ENCODE data around the gene TM2D3.

TM2D3 gene

DNA sequence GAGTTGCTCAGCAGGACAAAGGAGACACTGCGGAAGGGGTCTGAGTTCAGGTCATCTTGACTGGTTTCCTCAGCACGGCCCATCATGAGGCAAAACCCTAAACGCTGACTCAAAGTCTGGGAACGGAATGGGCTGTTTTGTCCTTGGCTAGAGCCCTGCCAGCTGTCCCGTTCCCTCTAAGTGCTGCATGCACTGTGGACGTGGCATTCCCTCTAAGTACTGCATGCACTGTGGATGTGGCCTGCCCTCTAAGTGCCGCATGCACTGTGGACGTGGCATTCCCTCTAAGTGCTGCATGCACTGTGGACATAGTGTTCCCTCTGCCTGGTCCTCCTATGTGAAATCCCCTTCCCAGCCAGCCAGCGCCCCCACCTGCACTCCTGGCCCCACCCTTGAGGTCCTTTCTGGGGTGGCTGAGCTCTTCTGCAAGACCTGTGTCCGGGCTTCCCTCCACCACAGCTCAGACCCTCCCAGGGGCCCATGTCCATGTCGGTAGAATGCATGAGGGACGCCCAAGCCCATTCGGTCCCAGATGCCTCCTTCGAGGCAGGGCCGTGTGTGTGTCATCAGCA is 36.7 kb downstream of the TM2D3 start:
- H3K27ac ChIP-seq = peak overlapping the region; percentile 68

DNA sequence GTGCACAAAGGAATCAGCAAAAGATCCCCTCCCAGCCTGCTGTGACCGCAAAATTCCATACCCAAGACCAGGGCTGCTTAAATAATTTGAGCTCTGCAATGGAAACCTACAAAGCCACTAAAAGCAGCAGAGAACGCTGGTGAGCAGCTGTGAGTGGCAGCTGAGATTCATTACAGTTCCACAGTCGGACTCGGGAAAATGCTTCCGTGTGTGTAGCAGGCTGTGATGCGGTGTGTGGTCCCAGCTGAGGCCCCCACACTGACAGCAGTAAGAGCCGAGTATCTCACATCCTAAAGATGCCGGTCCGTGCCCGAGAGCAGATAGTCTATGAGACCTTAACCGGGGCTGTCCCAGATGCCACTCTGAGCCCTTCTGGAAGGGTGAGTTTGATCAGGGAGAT is 37.4 kb downstream of the TM2D3 start:
- TF ChIP-seq, protein P1, sequence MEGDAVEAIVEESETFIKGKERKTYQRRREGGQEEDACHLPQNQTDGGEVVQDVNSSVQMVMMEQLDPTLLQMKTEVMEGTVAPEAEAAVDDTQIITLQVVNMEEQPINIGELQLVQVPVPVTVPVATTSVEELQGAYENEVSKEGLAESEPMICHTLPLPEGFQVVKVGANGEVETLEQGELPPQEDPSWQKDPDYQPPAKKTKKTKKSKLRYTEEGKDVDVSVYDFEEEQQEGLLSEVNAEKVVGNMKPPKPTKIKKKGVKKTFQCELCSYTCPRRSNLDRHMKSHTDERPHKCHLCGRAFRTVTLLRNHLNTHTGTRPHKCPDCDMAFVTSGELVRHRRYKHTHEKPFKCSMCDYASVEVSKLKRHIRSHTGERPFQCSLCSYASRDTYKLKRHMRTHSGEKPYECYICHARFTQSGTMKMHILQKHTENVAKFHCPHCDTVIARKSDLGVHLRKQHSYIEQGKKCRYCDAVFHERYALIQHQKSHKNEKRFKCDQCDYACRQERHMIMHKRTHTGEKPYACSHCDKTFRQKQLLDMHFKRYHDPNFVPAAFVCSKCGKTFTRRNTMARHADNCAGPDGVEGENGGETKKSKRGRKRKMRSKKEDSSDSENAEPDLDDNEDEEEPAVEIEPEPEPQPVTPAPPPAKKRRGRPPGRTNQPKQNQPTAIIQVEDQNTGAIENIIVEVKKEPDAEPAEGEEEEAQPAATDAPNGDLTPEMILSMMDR (conservative IDR thresholded peaks at IDR 0.05) = no peak
- H3K27ac ChIP-seq = peak overlapping the region; percentile 68; the same call in 1 of the 2 replicates

More for the DNA sequence above, 36.7 kb downstream of the TM2D3 start:
- TF ChIP-seq, protein P1 (conservative IDR thresholded peaks at IDR 0.05) = no peak

DNA sequence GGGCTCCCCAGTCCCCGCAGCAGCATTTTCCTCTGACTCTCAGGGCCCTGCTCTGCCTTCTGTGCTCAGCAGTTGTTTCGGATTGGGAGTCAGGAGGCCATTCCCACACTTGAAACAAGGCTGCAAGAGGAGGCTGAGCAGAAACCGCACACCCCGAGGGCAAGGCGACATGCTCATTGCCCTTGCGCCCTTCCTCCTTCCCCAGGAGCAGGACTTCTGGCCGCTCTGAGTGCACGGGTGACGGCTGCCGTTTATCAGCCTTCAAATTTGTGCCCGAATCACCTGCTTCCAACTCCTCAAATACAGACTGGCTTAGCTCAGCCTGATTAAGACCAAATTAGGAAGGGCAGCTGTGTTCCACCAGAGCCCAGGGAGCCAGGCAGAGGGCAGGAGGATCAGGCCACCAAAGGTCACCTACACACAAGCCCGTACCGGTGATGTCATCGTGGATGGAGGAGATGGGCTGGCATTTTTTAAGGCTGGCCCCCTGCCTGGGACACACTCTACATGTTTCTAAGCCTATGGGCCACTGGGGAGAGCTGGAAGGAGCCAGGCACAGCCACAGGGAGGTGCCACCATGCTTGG is 38.1 kb downstream of the TM2D3 start:
- TF ChIP-seq, protein P1 (conservative IDR thresholded peaks at IDR 0.05) = no peak
- H3K27ac ChIP-seq = peak overlapping the region; percentile 58

DNA sequence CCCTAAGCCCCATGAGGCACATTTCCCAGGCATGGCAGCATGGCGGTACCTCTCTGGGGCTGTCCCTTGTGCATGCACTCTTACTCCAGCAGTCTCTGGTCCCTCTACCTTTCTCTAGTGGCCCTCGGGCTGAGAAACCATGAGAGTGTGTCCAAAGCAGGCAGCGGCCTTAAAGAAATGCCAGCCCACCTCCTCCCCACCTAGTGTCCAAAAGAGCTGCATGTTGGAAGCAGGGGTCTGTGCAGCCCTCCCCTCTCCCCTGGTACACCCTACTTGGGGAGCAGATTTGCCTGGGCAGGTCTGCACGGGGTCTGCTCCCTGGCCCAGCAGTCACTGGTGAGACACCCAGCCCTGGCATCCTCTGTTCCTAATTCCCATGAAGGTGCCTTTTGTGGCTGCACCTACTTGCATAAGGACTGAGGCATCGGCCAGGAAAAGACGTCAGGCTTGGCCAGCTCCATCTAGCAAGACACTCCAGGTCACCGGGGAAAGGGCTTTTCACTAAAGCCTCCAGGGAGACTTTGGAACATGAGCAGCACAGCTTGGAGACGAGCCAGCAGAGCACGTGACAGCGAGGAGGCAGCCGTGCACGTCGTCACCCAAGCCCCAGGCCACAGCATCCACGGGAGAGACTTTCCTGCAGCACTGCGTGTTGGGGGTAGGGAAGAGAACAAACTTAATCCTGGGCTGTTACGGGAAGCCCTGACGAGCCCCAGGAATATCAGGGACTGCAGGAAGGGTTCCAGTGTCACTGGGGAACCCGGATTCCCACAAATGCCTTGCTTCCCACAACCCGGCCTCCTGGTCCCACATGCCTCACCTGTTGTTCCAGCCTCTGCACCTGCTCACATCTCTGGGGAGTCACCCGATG is 38.8 kb downstream of the TM2D3 start:
- TF ChIP-seq, protein P1 (conservative IDR thresholded peaks at IDR 0.05) = no peak
- H3K27ac ChIP-seq = peak overlapping the region; percentile 58

DNA sequence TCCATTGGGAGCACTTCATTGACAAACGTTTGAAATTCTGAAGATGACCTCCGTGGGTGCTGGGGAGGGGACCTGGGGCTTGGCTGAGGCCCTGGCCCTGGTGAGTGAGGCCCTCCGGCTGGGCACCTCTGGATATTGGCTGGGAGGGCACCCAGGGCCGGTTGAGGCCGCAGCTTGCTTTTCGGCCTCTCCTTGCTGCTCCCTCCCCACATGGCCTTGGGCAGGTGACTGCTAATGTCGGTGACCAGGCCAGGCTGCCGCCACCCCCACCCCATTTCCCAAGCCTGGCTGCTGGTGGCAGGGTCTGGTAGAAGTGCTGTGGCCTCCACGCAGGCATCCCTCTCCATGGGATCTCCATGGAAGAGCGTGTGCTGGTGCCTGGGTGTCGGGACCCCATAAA is 39.5 kb downstream of the TM2D3 start:
- TF ChIP-seq, protein P1 (conservative IDR thresholded peaks at IDR 0.05) = no peak
- peak overlapping the region; percentile 58 for H3K27ac ChIP-seq

DNA sequence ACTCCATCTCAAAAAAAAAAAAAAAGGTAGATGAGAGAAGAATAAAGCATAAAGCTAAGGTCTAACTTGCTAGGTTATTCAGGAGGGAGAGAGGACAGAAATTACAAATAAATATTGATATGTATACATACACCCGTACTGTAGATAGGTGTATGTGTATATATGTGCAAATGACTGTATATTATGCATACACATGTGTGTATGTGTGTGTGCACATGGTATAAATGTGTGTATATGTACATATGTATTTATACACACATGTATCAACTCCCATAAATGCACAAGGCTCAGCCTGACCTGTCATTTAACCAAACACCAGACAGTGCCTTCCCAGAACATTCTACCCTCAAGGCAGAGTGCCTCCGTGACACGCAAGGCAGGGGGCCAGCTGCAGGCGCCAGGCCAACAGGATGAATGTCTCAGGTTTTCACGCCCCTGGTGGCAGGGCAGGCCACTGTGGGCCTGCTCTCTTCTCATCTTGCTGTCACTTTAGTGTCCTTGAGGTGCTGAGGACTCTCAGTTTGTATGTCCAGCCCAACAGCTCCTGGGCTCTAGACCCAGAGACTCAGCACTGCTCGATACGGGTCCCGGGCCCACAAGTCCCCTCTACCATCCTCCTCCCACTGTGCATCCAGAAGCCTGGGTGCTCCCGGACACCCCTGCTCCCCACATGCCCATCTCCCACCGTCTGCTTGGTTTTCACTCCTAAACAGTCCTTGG is 40.4 kb downstream of the TM2D3 start:
- TF ChIP-seq, protein P1 (conservative IDR thresholded peaks at IDR 0.05) = no peak
- no peak overlapping the region; the same call in 1 of the 2 replicates for H3K27ac ChIP-seq

DNA sequence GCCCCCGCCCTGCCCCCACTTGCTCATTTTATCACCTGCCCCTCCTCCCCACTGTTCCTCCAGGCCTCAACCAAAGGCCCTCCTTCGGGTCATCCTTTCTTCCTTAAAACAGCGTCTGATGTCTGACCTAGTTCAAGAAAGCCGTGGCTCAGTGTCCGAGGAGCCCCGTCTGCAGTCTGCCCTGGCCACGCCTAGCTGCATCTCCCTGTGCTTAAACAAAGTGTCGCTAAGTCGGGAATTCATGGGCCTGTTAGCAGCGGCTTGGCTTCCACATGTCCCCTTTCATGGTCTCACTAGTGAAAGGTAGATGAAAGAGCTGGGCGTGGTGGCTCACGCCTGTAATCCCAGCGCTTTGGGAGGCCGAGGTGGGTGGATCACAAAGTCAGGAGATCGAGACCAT is 41.2 kb downstream of the TM2D3 start:
- no peak overlapping the region for H3K27ac ChIP-seq
- TF ChIP-seq, protein P1 (conservative IDR thresholded peaks at IDR 0.05) = no peak
